ENCODE measurements around the gene EVX1.

GRCh38 chr7:27193335-27194001, 49.1 kb upstream of the EVX1 start:
- TF ChIP-seq POLR2A (IDR thresholded peaks at IDR 0.05) (no peak), CTCF (IDR thresholded peaks at IDR 0.05) (no peak), EP300 (IDR thresholded peaks at IDR 0.05) (no peak), POLR2AphosphoS5 (IDR thresholded peaks at IDR 0.05) (no peak)
